GM12878 (cell line): ENCODE measurements around the gene ADGRE3. TPM values are rescaled to one million over a fixed set of nuclear protein-coding genes. Genes with fewer than 3 reads are reported as not detected.

ENCODE experiments used
- BCLAF1 ChIP-seq: fragments of 450-650 bp; IDR thresholded peaks from 2 replicates; pipeline ENCODE4 v1.6.1; 2017; ENCODE audit warnings: antibody characterized with exemption, mild to moderate bottlenecking, moderate library complexity
- CEBPB ChIP-seq, 2 experiments: fragments of 150-350 bp in 1 of 2; IDR thresholded peaks; 2 replicates each; pipeline ENCODE4 v1.6.1; 2012 to 2014; ENCODE audit warnings: low read depth in 2 of 2, low read length in 2 of 2, borderline replicate concordance in 1 of 2, inconsistent platforms in 1 of 2
- CREM ChIP-seq: IDR thresholded peaks from 2 replicates; pipeline ENCODE4 v1.6.1; 2014; ENCODE audit warnings: antibody characterized with exemption, low read depth
- DPF2 ChIP-seq: fragments of 450-650 bp; IDR thresholded peaks from 2 replicates; pipeline ENCODE4 v1.6.1; 2017; ENCODE audit warnings: mild to moderate bottlenecking
- E4F1 ChIP-seq: fragments of 450-650 bp; IDR thresholded peaks from 2 replicates; pipeline ENCODE4 v1.6.1; 2018; ENCODE audit warnings: borderline replicate concordance, mild to moderate bottlenecking; ENCODE audit not compliant: partially characterized antibody
- FOXM1 ChIP-seq: IDR thresholded peaks from 2 replicates; pipeline ENCODE4 v1.6.1; 2012; ENCODE audit warnings: low read depth, mild to moderate bottlenecking, inconsistent platforms, low read length, moderate library complexity
- NFIC ChIP-seq: IDR thresholded peaks from 2 replicates; pipeline ENCODE4 v1.6.1; 2012; ENCODE audit warnings: low read depth, mild to moderate bottlenecking, inconsistent platforms, low read length, moderate library complexity
- RAD21 ChIP-seq: IDR thresholded peaks from 2 replicates; pipeline ENCODE4 v1.6.1; 2011; ENCODE audit warnings: mild to moderate bottlenecking, low read depth, low read length, moderate library complexity; ENCODE audit not compliant: insufficient read depth
- RAD51 ChIP-seq: fragments of 450-650 bp; IDR thresholded peaks from 2 replicates; pipeline ENCODE4 v1.6.1; 2016; ENCODE audit warnings: moderate library complexity, mild to moderate bottlenecking, inconsistent platforms
- RB1 ChIP-seq: fragments of 450-650 bp; formaldehyde crosslinking; IDR thresholded peaks from 2 replicates; pipeline ENCODE4 v1.6.1; 2017; ENCODE audit warnings: mild to moderate bottlenecking, borderline replicate concordance
- SIN3A ChIP-seq: IDR thresholded peaks from 2 replicates; pipeline ENCODE4 v1.6.1; 2012; ENCODE audit warnings: low read depth, low read length, improper control_type of control experiment
- SIX5 ChIP-seq: IDR thresholded peaks from 2 replicates; pipeline ENCODE4 v1.6.1; 2011; ENCODE audit warnings: mild to moderate bottlenecking, low read depth, low read length, moderate library complexity; ENCODE audit not compliant: severe bottlenecking
- SKIL ChIP-seq: fragments of 450-650 bp; IDR thresholded peaks from 2 replicates; pipeline ENCODE4 v1.6.1; 2017; ENCODE audit warnings: mild to moderate bottlenecking, low read depth, inconsistent platforms; ENCODE audit not compliant: poor library complexity, severe bottlenecking
- SMARCA5 ChIP-seq: fragments of 450-650 bp; IDR thresholded peaks from 2 replicates; pipeline ENCODE4 v1.6.1; 2017; ENCODE audit warnings: mild to moderate bottlenecking
- SPI1 ChIP-seq: IDR thresholded peaks from 2 replicates; pipeline ENCODE4 v1.6.1; 2011; ENCODE audit warnings: low read depth, mild to moderate bottlenecking, low read length, moderate library complexity, borderline replicate concordance; ENCODE audit not compliant: insufficient read depth
- TAF1 ChIP-seq: IDR thresholded peaks from 2 replicates; pipeline ENCODE4 v1.6.1; 2011; ENCODE audit warnings: mild to moderate bottlenecking, low read depth, low read length, borderline replicate concordance
- TCF3 ChIP-seq: IDR thresholded peaks from 2 replicates; pipeline ENCODE4 v1.6.1; 2012; ENCODE audit warnings: low read depth, mild to moderate bottlenecking, low read length, borderline replicate concordance; ENCODE audit not compliant: insufficient read depth
- USF1 ChIP-seq: IDR thresholded peaks from 2 replicates; pipeline ENCODE4 v1.6.1; 2011; ENCODE audit warnings: borderline replicate concordance, low read depth, mild to moderate bottlenecking, moderate library complexity, mixed read lengths, low read length; ENCODE audit not compliant: insufficient read depth; ENCODE audit errors: extremely low read length
- ZBTB11 ChIP-seq: fragments of 450-650 bp; formaldehyde crosslinking; IDR thresholded peaks from 2 replicates; pipeline ENCODE4 v1.5.0; 2022; ENCODE audit warnings: mild to moderate bottlenecking, missing genetic modification characterization
- polyA plus RNA-seq, 11 experiments: library from polyadenylated mRNA; depleted of rRNA in 4 of 11; unstranded in 6 of 11; stranded (reverse) in 5 of 11; fragments of >200 nt; fragmentation: Nextera tagmentation in 4 of 11; fragmentation: Illumina TruSeq in 1 of 11; extraction: Ambion mirVana in 4 of 11; extraction: Trizol in 1 of 11; gene quantifications; 1 replicate in 1 of 11; 2 replicates in 10 of 11; pipeline versions ENCODE4 v1.2.1 to v1.2.3, GENCODE V29; 2011 to 2016; ENCODE audit warnings: inconsistent platforms in 2 of 11, missing spikeins in 2 of 11, low read depth in 1 of 11
- total RNA-seq, 4 experiments: library from RNA; depleted of rRNA in 3 of 4; stranded (reverse); fragments of >200 nt in 3 of 4; fragmentation: Illumina TruSeq in 1 of 4; extraction: Trizol in 1 of 4; gene quantifications; 2 replicates each; pipeline versions ENCODE4 v1.2.1 to v1.2.3, GENCODE V29; 2013 to 2021

The ADGRE3 gene
- total and polyA plus RNA-seq, 10 of the 15 experiments (the other 5 are each of a cell fraction or from before 2014, with no cell fraction given) = 0.04 to 0.10 (median 0.05) TPM; not detected in 6

- TF ChIP-seq TAF1 = no peak
- peak; percentile 22 for TF ChIP-seq SKIL
- TF ChIP-seq RAD51 = no peak
- TF ChIP-seq E4F1 = no peak
- TF ChIP-seq CEBPB (IDR thresholded peaks at IDR 0.05; ENCODE audit: borderline replicate concordance in 1 of 2, low read depth in 2 of 2, low read length in 2 of 2) = no peak
- no peak for TF ChIP-seq SIX5
- TF ChIP-seq BCLAF1 = no peak
- peak; percentile 80; the same call in 1 of the 2 replicates for TF ChIP-seq DPF2
- no peak for TF ChIP-seq RB1
- peak; percentile 78; the same call in 1 of the 2 replicates for TF ChIP-seq SPI1
- no peak for TF ChIP-seq RAD21
- no peak for TF ChIP-seq SMARCA5
- TF ChIP-seq CREM = peak; percentile 42
- TF ChIP-seq ZBTB11 (CRISPR knock-in tag) = no peak
- no peak for TF ChIP-seq USF1
- peak; percentile 51; the same call in 1 of the 2 replicates for TF ChIP-seq NFIC
- no peak for TF ChIP-seq SIN3A
- TF ChIP-seq FOXM1 = peak; percentile 69; the same call in 1 of the 2 replicates
- TF ChIP-seq TCF3 = no peak
These were observed 60.6 kb downstream of the ADGRE3 start (continued) for GRCh38 chr19:14614099-14614412.
